Putamen (tissue), 1 donor: ENCODE results near the gene PRIM2.
"Not testable (repeated sequence)": the region's sequence is repeated elsewhere in the genome, so short reads cannot be mapped to it uniquely, and the experiment has no call there.

Experiments
- DNase-seq: peaks from one replicate; pipeline ENCODE4 v3.0.0-alpha.2; 2016; ENCODE audit warnings: low spot score

The PRIM2 gene

GRCh38 chr6:57610612-57611011 is 293.2 kb downstream of the PRIM2 start:
- not testable (repeated sequence) for DNase-seq

GRCh38 chr6:57618959-57619358 is 301.5 kb downstream of the PRIM2 start:
- DNase-seq, result not testable (repeated sequence)

GRCh38 chr6:57631773-57632172 is 314.3 kb downstream of the PRIM2 start:
- not testable (repeated sequence) for DNase-seq

GRCh38 chr6:57658526-57658925 is 341.1 kb downstream of the PRIM2 start:
- not testable (repeated sequence) for DNase-seq

GRCh38 chr6:57659794-57660193 is 342.4 kb downstream of the PRIM2 start:
- not testable (repeated sequence) for DNase-seq

GRCh38 chr6:57660940-57661339 is 343.5 kb downstream of the PRIM2 start:
- DNase-seq, result not testable (repeated sequence)

GRCh38 chr6:57668108-57668507 is 350.7 kb downstream of the PRIM2 start:
- not testable (repeated sequence) for DNase-seq

- not testable (repeated sequence) for DNase-seq
These were observed 353.8 kb downstream of the PRIM2 start for GRCh38 chr6:57671237-57671636.

- DNase-seq, result not testable (repeated sequence)
These were observed 354.7 kb downstream of the PRIM2 start for GRCh38 chr6:57671937-57672627.

- DNase-seq, result not testable (repeated sequence)
These were observed 355.9 kb downstream of the PRIM2 start for GRCh38 chr6:57673281-57673680.

GRCh38 chr6:57675386-57675785 is 358.0 kb downstream of the PRIM2 start:
- DNase-seq, result not testable (repeated sequence)

- not testable (repeated sequence) for DNase-seq
These were observed 379.0 kb downstream of the PRIM2 start for GRCh38 chr6:57696382-57696781.
